ENCODE data around the gene ARID3B. TPM values are rescaled to one million over a fixed set of nuclear protein-coding genes. Genes with fewer than 3 reads are reported as not detected.

The ARID3B gene
- total RNA-seq, 1 experiment from 2014 or later = 101 TPM

DNA sequence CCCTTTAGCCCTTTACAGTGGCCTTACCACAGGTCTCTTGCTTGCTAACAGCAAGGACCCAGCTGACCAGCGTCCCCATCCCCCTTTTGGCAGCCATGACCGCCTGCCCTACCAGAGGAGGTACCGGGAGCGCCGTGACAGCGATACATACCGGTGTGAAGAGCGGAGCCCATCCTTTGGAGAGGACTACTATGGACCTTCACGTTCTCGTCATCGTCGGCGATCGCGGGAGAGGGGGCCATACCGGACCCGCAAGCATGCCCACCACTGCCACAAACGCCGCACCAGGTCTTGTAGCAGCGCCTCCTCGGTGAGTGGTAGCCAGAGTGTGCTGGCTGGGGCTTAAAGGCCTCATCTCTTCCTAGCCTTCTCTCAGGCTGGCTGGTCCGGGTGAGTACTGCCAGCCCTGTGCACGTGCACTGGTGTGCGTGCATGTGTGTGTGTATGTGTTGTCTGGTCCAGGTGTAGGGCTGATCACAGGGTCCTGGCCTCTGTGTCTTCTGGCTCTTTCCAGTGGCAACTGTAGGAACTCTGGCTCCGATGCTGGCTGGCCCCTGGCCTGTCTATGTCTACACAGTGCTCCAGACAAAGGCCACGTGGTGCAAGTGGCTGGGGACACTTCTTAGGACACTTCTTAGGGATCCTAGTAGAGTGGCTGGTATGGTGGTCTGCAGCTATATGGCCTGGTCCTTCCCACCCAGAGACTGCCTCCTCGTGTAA is 79.1 kb downstream of the ARID3B start:
- H3K4me2 ChIP-seq (ENCODE audit: insufficient read depth, insufficient read length, low read length) = no peak overlapping the region
- H2AFZ ChIP-seq (ENCODE audit: low read length) = no peak overlapping the region
- no peaks in the 10 kb centered on the region for H4K20me1 ChIP-seq (ENCODE audit: control insufficient read depth, insufficient read depth, insufficient read length)
- H3T11ph ChIP-seq (ENCODE audit: low read length) = no peak overlapping the region
- H2BK5ac ChIP-seq (ENCODE audit: insufficient read length, low read length) = no peak overlapping the region
- H2BK12ac ChIP-seq (ENCODE audit: insufficient read length, low read depth, low read length) = no peak overlapping the region
- H4K8ac ChIP-seq (replicated peaks; ENCODE audit: insufficient read length, low read depth, low read length) = no peak overlapping the region
- no peak overlapping the region for H3K4ac ChIP-seq (ENCODE audit: low read depth, low read length)
- peaks cover 47 to 60% (median 58%) of the 10 kb centered on the region in 3 experiments; a peak in 6 of 7 replicates for H3K36me3 Mint-ChIP-seq (ENCODE audit: insufficient read depth in 1 of 3, low read depth in 3 of 3)
- no peak overlapping the region for H2BK120ac ChIP-seq (ENCODE audit: low read depth, low read length, poor library complexity, severe bottlenecking)
- H3K18ac ChIP-seq (ENCODE audit: insufficient read length, low read depth, low read length) = no peak overlapping the region
- H4K91ac ChIP-seq (ENCODE audit: insufficient read length, low read depth, low read length) = no peak overlapping the region
- H3K79me1 ChIP-seq (ENCODE audit: insufficient read depth, low read depth, low read length, poor library complexity, severe bottlenecking) = peaks cover 12% of the 10 kb centered on the region
- no peak overlapping the region for H3K23ac ChIP-seq (ENCODE audit: insufficient read length, low read depth, low read length)
- no peak overlapping the region for H2BK20ac ChIP-seq (ENCODE audit: low read depth, low read length, poor library complexity, severe bottlenecking)
- no peak overlapping the region for H3K56ac ChIP-seq (ENCODE audit: insufficient read length, low read depth, low read length)
- no peak overlapping the region for H3K9ac ChIP-seq (ENCODE audit: extremely low read depth, insufficient read length, low read length)
- no peak overlapping the region for H3K27ac ChIP-seq (ENCODE audit: insufficient read length, low read depth, low read length)
- H3K79me2 ChIP-seq (ENCODE audit: insufficient read depth, low read length) = peaks cover 25% of the 10 kb centered on the region; the same call in 1 of the 2 replicates
- H3K23me2 ChIP-seq (ENCODE audit: insufficient read length, low read depth, low read length, poor library complexity, severe bottlenecking) = peaks cover 9% of the 10 kb centered on the region
- no peak overlapping the region for H3K14ac ChIP-seq (ENCODE audit: insufficient read depth, low read length)
- no peak for DNase-seq
- H3K4me3 Mint-ChIP-seq = no peak overlapping the region
- TF ChIP-seq, protein P1, sequence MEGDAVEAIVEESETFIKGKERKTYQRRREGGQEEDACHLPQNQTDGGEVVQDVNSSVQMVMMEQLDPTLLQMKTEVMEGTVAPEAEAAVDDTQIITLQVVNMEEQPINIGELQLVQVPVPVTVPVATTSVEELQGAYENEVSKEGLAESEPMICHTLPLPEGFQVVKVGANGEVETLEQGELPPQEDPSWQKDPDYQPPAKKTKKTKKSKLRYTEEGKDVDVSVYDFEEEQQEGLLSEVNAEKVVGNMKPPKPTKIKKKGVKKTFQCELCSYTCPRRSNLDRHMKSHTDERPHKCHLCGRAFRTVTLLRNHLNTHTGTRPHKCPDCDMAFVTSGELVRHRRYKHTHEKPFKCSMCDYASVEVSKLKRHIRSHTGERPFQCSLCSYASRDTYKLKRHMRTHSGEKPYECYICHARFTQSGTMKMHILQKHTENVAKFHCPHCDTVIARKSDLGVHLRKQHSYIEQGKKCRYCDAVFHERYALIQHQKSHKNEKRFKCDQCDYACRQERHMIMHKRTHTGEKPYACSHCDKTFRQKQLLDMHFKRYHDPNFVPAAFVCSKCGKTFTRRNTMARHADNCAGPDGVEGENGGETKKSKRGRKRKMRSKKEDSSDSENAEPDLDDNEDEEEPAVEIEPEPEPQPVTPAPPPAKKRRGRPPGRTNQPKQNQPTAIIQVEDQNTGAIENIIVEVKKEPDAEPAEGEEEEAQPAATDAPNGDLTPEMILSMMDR (conservative IDR thresholded peaks at IDR 0.05) = no peak
- H3K9me3 ChIP-seq (ENCODE audit: control insufficient read depth, low read depth, low read length) = no peaks in the 10 kb centered on the region
- H2AK5ac ChIP-seq (ENCODE audit: insufficient read length, low read length) = no peak overlapping the region
- no peaks in the 10 kb centered on the region; the same call in 1 of the 2 replicates for H3K27me3 Mint-ChIP-seq (ENCODE audit: low read depth)
- no peaks in the 10 kb centered on the region for H3K4me1 ChIP-seq (ENCODE audit: insufficient read depth, low read length)
- no peaks in the 10 kb centered on the region for H3K9me3 Mint-ChIP-seq
- WGBS (ENCODE audit: extremely low coverage, insufficient read length, low lambda C conversion rate) = no CpG with 5 or more reads among the region's 27 CpGs
- H3K27me3 ChIP-seq (ENCODE audit: insufficient read depth, low read length) = no peaks in the 10 kb centered on the region
- peaks cover 22 to 27% of the 10 kb centered on the region in 2 experiments for H3K4me1 Mint-ChIP-seq
- peak overlapping the region in 1 of 3 experiments; percentile 53; a peak in 1 of 7 replicates for H3K27ac Mint-ChIP-seq
- H4K5ac ChIP-seq (ENCODE audit: insufficient read length, low read depth, low read length) = no peak overlapping the region
- no peak overlapping the region for H2BK15ac ChIP-seq (ENCODE audit: low read depth, low read length)
